Fibroblast of skin of left biceps (primary cell): ENCODE data around the gene SPACA7.
A peak's percentile ranks its signal among the peaks of the same experiment; 100 is the strongest.

Source experiments
- DNase-seq, 2 experiments: peaks; one replicate each; pipeline ENCODE4 v3.0.0-alpha.2; 2013; ENCODE audit warnings: low read depth in 2 of 2

Gene SPACA7

DNA sequence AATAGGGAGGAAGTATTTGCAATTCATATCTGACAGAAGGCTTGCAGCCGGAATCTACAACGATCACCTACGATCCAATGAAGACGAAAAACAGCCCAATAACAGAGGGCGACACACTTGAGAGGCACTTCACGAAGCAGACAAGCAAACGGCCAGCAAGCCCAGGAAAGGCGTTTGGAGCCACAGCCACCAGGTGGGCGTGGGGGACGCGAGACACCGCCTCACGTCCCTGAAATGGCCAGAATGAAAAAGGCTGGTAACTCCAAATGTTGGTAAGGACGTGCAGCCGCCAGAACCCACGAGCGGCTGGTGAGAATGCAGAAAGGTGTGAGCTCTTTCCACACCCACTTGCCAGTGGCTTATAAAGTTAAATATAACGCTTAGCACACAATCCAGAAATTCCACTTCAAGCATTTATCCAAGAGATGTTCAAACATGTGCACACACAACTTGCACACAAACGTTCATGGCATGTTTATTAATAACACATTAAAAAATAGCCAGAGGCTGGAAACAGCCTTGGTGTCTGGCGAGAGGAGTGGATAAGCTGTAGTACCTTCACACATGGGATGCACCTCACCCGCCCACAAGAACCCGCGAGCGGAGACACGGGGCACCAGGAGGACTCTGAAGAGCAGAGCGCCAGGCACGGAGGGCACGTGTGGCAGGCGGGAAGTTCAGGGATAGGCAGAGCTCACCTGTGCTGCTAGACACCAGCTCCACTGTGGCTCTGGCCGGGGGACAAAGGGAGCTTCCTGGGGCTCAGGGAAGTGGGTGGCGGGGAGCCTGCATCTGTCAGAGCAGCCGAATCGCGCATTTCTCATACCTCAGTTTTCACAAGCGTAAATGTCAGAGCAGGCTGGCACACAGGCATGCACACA is 89.3 kb downstream of the SPACA7 start:
- DNase-seq = no peak

DNA sequence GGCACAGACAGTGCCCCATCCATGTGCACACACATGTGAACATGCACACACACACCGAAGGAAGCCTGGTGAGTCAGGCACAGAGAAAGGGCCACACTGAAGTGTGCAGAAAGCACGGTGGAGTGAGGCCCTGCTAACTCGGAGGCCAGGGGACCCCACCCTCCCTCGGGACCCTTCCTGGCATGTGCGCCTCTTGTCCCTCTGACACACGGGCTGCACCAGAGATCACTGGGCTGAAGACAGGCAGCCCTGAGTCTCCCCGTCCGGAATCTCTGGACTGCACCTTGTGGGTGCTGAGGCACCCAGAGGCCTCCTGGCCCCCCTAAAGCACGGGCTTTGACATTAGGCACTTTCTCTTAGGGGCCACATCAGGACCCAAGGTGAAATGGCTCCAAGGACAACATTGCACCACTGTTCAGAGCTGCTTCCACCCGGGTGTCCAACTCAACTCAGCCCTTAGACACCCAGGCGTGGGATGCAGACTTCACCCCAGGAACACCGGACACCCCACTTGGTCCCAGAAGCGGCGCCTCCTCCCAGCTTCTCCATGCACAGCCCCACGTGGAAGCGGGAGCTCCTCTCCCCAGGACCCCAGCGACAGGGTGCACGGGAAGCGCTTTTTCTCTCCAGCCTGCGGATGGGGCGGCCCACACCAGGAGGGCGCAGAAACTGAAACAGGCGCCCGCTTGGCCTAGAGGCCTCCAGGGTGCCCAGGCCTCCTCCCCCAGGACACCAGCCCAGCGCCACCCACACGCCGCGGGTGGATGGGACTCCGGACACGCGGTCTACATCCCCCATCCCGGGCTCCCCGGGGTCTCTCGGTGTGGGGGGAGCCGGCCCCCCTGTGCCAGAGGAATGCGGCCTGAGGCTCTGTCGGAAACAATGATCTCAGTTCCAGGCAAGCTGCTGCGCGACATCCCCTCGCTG is 90.2 kb downstream of the SPACA7 start:
- DNase-seq = no peak

DNA sequence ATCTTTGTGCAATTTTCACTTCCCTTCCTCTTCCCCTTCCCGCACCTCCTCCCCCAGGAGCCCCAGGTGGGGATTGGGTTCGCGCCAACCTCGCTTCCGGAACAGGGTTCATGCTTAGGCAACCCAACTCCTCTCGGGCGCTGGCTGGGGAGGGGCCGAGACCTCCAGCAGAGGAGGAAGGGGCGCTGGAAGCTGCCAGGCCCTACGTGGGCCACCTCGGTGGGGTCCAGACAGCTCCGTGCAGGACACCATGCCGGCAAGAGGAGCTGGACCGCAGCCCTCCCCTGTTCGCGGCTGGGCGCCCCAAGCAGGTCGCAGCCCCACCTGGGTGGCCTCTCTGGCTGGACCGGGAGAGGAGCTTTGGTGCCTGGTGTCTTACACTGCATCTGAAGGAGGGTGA is 91.1 kb downstream of the SPACA7 start:
- DNase-seq = no peak

DNA sequence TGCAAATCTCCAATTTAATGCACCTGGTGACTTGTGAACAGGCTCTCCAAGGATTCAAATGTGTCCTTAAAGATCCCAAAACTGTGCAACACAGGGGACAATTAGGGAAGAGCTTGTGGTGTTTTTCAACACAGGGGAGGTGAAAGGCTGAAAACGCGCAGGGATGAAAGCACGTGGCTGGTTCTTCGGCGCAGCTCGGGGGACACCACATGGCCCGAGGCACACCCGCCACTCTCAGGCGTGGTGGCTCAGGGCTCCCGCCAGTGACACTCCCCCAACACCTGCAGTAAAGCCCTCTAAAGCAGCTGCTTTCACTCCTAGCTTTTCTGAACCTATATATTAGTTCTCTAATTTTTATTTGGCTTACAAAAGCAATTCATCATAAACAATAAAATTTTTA is 91.9 kb downstream of the SPACA7 start:
- DNase-seq = no peak

DNA sequence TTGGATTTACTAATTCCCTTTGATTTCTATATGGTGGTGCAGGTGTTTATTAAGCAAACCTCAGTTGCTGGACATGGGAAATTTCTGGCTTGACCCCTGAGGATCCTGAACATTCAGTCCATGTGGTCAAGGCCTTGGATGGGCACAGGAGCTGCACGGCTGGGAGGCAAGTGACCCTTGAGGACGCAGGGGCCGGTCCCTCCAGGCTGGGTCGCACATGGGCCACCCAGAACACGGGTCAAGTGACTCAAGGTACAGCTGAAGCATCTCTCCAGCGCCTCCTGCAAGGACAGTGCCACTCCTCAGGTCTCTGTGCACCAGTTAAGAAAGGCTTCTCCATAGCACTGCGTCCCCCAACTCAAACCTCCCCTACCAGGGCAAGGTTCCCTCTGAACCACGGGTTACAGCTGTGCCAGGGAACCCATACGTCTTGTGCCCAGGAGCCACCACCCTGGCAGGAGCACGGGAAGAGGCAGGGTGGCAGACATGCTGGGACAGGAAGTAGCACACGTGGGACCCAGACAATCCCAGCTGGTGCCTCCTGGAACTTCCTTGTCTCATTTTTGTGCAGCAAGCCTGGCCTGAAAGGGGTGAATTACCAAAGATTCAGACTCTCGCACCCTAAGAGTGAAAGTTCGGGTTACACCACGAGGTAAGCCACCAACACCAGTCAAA is 93.1 kb downstream of the SPACA7 start:
- DNase-seq = no peak

DNA sequence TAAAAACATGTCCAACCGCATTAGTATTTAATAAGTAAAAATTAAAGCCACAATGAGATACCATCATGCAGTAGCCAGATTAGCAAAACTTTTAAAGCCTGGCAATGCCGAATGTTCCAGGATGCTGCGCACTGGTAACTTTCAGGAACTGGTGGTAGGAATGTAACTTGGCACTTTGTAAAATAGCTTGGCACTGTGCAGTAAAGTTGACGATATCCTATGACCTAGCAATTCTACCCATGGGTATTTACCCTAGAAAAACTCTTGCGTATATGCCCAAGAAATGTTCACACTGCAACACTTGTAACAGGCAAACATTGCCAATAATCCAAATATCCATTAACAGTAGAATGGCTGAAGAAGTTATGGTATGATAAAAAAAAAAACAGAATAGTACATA is 97.7 kb downstream of the SPACA7 start:
- DNase-seq = no peak

DNA sequence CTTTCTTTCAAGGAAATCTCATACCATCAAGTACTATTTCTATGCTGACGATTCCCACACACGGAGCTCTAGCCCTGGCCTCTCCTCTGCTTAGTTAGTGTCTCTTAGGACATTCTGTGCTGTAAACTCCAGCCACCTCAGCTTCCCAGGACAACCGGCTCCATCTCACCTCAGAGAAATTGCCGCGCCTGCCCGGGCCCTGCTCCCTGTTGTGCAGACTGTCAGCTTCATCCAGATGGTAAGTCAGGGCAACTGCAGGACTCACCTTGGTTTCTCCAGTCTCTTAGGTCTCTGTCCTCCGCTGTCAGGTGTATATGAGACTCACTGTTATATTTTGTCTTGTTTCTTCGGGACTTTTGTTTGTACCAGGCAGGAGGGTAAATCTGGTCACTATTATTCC is 98.7 kb downstream of the SPACA7 start:
- DNase-seq = no peak

DNA sequence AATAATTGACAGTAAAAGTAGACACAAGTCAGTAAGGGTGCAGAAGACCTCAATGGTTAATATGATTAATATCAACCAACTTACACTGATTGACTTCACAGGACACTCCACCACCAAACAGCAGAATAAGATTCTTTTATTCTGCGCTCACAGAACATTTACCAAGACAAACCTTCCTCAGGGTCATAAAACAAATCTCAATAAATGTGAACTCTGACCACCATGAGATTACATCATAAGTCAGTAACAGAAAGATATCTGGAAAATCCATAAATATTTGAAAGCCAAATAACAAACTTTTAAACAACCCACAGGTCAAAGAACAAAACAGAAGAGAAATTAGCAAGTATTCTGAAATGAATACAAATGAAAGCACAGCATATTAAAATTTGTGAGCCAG is 99.7 kb downstream of the SPACA7 start:
- DNase-seq = no peak

DNA sequence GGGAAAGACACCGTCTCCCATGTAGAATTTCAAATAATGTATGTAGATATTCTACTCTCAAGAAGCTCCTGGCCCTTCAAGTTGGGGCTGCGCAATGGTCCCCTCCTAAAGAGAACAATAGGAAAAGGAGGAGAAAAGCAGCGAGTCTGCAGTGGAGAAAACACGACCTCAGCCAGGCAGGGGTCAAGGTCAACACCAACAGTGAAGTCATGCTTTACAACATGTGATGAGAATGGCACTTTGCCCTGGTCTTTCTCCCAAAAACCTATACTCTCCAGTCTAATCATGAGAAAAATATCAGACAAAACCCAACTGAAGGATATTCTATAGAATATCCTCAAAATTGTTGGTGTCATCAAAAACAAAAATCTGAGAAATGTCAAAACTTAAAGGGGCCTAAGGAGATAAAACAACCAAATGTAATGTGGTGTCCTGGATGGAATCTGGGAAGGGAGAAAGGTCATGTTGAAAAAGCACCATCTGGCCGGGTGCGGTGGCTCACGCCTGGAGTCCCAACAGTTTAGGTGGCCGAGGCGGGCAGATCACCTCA is 101.0 kb downstream of the SPACA7 start:
- no peak for DNase-seq

DNA sequence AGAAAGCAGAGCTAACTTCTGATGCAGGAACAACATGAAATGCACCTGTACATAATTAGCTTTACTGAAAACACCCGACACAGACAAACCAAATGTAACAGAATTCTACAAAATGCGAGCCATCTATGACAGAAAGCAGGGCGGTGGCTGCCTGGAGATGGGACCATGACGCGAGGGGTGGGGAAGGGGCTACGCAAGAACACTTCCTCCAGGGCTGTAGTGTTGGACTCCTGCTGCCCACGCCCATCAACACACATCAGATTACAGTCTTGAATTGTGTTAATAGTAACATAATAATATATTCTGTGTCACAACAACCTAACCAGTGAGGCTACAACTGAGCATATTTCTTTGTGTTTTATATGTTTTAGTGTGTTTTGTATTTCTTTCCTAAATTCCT is 103.2 kb downstream of the SPACA7 start:
- DNase-seq = no peak

DNA sequence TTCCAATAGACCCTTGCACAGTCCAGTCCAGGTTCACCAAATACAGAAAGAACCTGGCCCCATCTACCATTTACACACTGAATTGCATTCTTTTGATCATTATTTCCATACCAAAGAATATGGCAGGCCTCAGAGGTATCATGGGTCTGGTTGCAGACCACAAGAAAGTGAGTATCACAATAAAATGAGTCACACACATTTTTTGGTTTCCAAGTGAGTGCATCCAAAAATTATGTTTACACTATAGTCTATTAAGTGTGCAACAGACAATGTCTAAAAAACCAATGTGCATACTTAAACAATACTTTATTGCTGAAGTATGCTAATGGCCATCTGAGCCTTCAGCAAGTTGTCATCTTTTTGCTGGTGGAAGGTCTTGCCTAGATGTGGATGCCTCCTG is 105.3 kb downstream of the SPACA7 start:
- DNase-seq = peak in 1 of 2 experiments; percentile 2

DNA sequence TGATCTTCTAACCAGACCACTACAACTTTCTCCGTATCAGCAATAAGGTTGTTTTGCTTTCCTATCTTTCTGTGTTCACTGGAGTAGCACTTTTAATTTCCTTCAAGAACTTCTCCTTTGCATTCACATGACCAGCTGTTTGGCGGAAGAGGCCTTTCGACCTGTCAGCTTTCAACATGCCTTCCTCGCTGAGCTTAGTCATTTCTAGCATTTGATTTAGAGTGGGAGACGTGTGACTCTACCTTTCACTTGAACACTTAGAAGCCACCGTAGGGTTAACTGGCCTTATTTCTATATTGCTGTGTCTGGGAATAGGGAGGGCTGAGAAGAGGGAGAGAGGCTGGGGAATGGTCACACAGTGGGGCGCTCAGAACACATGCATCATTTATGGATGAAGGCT is 107.1 kb downstream of the SPACA7 start:
- no peak for DNase-seq
